DND-41 (cell line): ENCODE results near the gene EP400.

Experiments used
- ATAC-seq: fragments of 200-7000 bp; cut with Tn5 transposase; 3 replicates; pipeline ENCODE4 v1.9.1; 2021; ENCODE audit warnings: low read depth; ENCODE audit not compliant: insufficient read depth
- DNase-seq: peaks from one replicate; pipeline ENCODE4 v3.0.0-alpha.2; 2020
- H2AFZ ChIP-seq: 2 replicates; pipeline ENCODE4 v1.6.0; 2012; ENCODE audit warnings: low read depth, low read length
- H3K27ac ChIP-seq: 2 replicates; pipeline ENCODE4 v1.5.1; 2012; ENCODE audit warnings: low read length, inconsistent platforms
- H3K27me3 ChIP-seq: fragments of 200-600 bp; sonication (generic); 2 replicates; pipeline ENCODE4 v1.6.0; 2012; ENCODE audit warnings: low read length, mild to moderate bottlenecking, inconsistent platforms; ENCODE audit not compliant: insufficient read depth, poor library complexity
- H3K36me3 ChIP-seq: 2 replicates; pipeline ENCODE4 v1.5.1; 2012; ENCODE audit warnings: low read length, inconsistent platforms; ENCODE audit not compliant: insufficient read depth
- H3K4me1 ChIP-seq: 2 replicates; pipeline ENCODE4 v1.5.1; 2012; ENCODE audit warnings: mild to moderate bottlenecking, low read length; ENCODE audit not compliant: insufficient read depth
- H3K4me2 ChIP-seq: 2 replicates; pipeline ENCODE4 v1.6.0; 2012; ENCODE audit warnings: mild to moderate bottlenecking, moderate library complexity, low read length, inconsistent platforms; ENCODE audit not compliant: insufficient read depth
- H3K4me3 ChIP-seq, 2 experiments: fragments of 200-600 bp in 1 of 2; shearing (Covaris generic) in 1 of 2; 2 replicates each; pipeline ENCODE4 v1.5.1; 2012 to 2016; ENCODE audit warnings: inconsistent platforms in 2 of 2, low read length in 2 of 2, mild to moderate bottlenecking in 2 of 2, low read depth in 1 of 2, moderate library complexity in 1 of 2
- H3K79me2 ChIP-seq: 2 replicates; pipeline ENCODE4 v1.6.0; 2012; ENCODE audit warnings: low read length, inconsistent platforms; ENCODE audit not compliant: insufficient read depth
- H3K9ac ChIP-seq: 2 replicates; pipeline ENCODE4 v1.6.0; 2012; ENCODE audit warnings: low read depth, mild to moderate bottlenecking, inconsistent platforms, low read length, moderate library complexity
- H3K9me3 ChIP-seq: 2 replicates; pipeline ENCODE4 v1.5.1; 2012; ENCODE audit warnings: low read length, moderate library complexity, mild to moderate bottlenecking, inconsistent platforms; ENCODE audit not compliant: insufficient read depth, severe bottlenecking
- H4K20me1 ChIP-seq: 2 replicates; pipeline ENCODE4 v1.6.0; 2012; ENCODE audit warnings: low read length; ENCODE audit not compliant: insufficient read depth
- CTCF ChIP-seq: IDR thresholded peaks from 2 replicates; pipeline ENCODE4 v1.5.1; 2012; ENCODE audit warnings: borderline replicate concordance, low read length, moderate library complexity, mild to moderate bottlenecking; ENCODE audit not compliant: poor library complexity, severe bottlenecking; ENCODE audit errors: extremely low read depth
- EZH2 ChIP-seq: IDR thresholded peaks from 3 replicates; pipeline ENCODE4 v1.6.1; 2012; ENCODE audit warnings: borderline replicate concordance, low read depth, mild to moderate bottlenecking, moderate library complexity, low read length, inconsistent platforms; ENCODE audit not compliant: severe bottlenecking

EP400 gene

GRCh38 chr12:131962069-131962468, 12.3 kb downstream of the EP400 start:
- Histone ChIP-seq H3K36me3 (peaks cover 41% of the 10 kb centered on the region), H3K27ac (no peak overlapping the region), H2AFZ (no peak overlapping the region), H3K27me3 (no peaks in the 10 kb centered on the region), H4K20me1 (peaks cover 71% of the 10 kb centered on the region), H3K79me2 (peaks cover 91% of the 10 kb centered on the region), H3K4me1 (no peaks in the 10 kb centered on the region), H3K4me2 (no peak overlapping the region), H3K9ac (no peak overlapping the region), H3K4me3 (no peak overlapping the region), H3K9me3 (no peaks in the 10 kb centered on the region)
- ATAC-seq (no peak), DNase-seq (no peak)
- TF ChIP-seq CTCF (no peak), EZH2 (no peak)

GRCh38 chr12:131963381-131963780, 13.6 kb downstream of the EP400 start:
- no peak overlapping the region for H3K4me2 ChIP-seq
- H3K27me3 ChIP-seq = no peaks in the 10 kb centered on the region
- no peak overlapping the region for H3K27ac ChIP-seq
- no peaks in the 10 kb centered on the region for H3K4me1 ChIP-seq
- ATAC-seq (no peak), DNase-seq (no peak)
- no peak for TF ChIP-seq CTCF
- TF ChIP-seq EZH2 = no peak
- peaks cover 65% of the 10 kb centered on the region for H4K20me1 ChIP-seq
- H3K79me2 ChIP-seq = peaks cover 91% of the 10 kb centered on the region
- no peak overlapping the region for H2AFZ ChIP-seq
- peaks cover 41% of the 10 kb centered on the region for H3K36me3 ChIP-seq
- no peak overlapping the region for H3K9ac ChIP-seq
- no peak overlapping the region for H3K4me3 ChIP-seq
- no peaks in the 10 kb centered on the region for H3K9me3 ChIP-seq

GRCh38 chr12:131965073-131965472, 15.3 kb downstream of the EP400 start:
- Histone ChIP-seq H3K27ac (no peak overlapping the region), H4K20me1 (peaks cover 54% of the 10 kb centered on the region), H3K79me2 (peaks cover 91% of the 10 kb centered on the region), H3K9ac (no peak overlapping the region), H3K27me3 (no peaks in the 10 kb centered on the region), H3K36me3 (peaks cover 38% of the 10 kb centered on the region), H2AFZ (no peak overlapping the region), H3K4me1 (no peaks in the 10 kb centered on the region), H3K9me3 (no peaks in the 10 kb centered on the region), H3K4me3 (no peak overlapping the region), H3K4me2 (no peak overlapping the region)
- DNase-seq (no peak), ATAC-seq (no peak)
- TF ChIP-seq CTCF = no peak
- no peak for TF ChIP-seq EZH2

- Histone ChIP-seq H3K36me3 (peaks cover 15% of the 10 kb centered on the region; the same call in 1 of the 2 replicates), H2AFZ (no peak overlapping the region), H4K20me1 (peaks cover 35% of the 10 kb centered on the region; the same call in 1 of the 2 replicates), H3K9ac (no peak overlapping the region), H3K4me2 (no peak overlapping the region), H3K27me3 (no peaks in the 10 kb centered on the region), H3K79me2 (peaks cover 98% of the 10 kb centered on the region), H3K27ac (no peak overlapping the region), H3K4me1 (no peaks in the 10 kb centered on the region), H3K9me3 (no peaks in the 10 kb centered on the region), H3K4me3 (no peak overlapping the region)
- DNase-seq (no peak), ATAC-seq (no peak)
- TF ChIP-seq EZH2 (no peak), CTCF (no peak)
These were observed 21.5 kb downstream of the EP400 start for GRCh38 chr12:131971226-131971625.
